Prostate gland (tissue), 2 donors: Measurements from ENCODE around the gene PLXNC1. TPM values are rescaled to one million over a fixed set of nuclear protein-coding genes. Genes with fewer than 3 reads are reported as not detected.

Experiments
- DNase-seq: peaks from one replicate; pipeline ENCODE4 v3.0.0-alpha.2; 2019; ENCODE audit warnings: low spot score
- H3K27ac ChIP-seq, 2 donors: fragments of 200-600 bp; sonication (generic); 2 replicates each; pipeline ENCODE4 v1.5.1; 2017 to 2019
- H3K27me3 ChIP-seq: fragments of 200-600 bp; sonication (generic); replicated peaks from 2 replicates; pipeline ENCODE4 v1.5.1; 2019; ENCODE audit not compliant: insufficient read depth
- H3K36me3 ChIP-seq, 2 donors: fragments of 200-600 bp; sonication (generic); 1 replicate in 1 of 2; 2 replicates in 1 of 2; pipeline versions ENCODE4 v1.5.1 to v1.8.1; 2017 to 2019
- H3K4me1 ChIP-seq: fragments of 200-600 bp; sonication (generic); replicated peaks from 2 replicates; pipeline ENCODE4 v1.5.1; 2019
- H3K4me3 ChIP-seq, 2 donors: fragments of 200-600 bp; sonication (generic); 2 replicates each; pipeline ENCODE4 v1.5.1; 2017 to 2019
- H3K9me3 ChIP-seq: fragments of 200-600 bp; sonication (generic); 2 replicates; pipeline ENCODE4 v1.5.1; 2017
- CTCF ChIP-seq, 4 experiments: fragments of 200-600 bp in 2 of 4; fragments of 450-650 bp in 2 of 4; sonication (generic) in 2 of 4; IDR thresholded peaks; 1 replicate in 3 of 4; 2 replicates in 1 of 4; pipeline ENCODE4 v1.5.1; 2016 to 2019; ENCODE audit warnings: antibody characterized with exemption in 4 of 4, mild to moderate bottlenecking in 2 of 4, moderate library complexity in 2 of 4
- POLR2A ChIP-seq: fragments of 450-650 bp; IDR thresholded peaks from one replicate; pipeline ENCODE4 v1.6.1; 2016; ENCODE audit warnings: antibody characterized with exemption, mild to moderate bottlenecking
- POLR2AphosphoS5 ChIP-seq: sonication (generic); formaldehyde crosslinking; IDR thresholded peaks from one replicate; pipeline ENCODE4 v1.6.1; 2017; ENCODE audit warnings: antibody characterized with exemption
- WGBS: methylation state at CpG from one replicate; pipeline ENCODE4 v1.1.5; 2018; 5-methylcytosine and 5-hydroxymethylcytosine counted together
- intact Hi-C: fragments of 100-400 bp; cut with DNase I; formaldehyde crosslinking; loops from one replicate; pipeline ENCODE4 v1.14.2; 2022
- total RNA-seq, 2 donors: library from RNA; depleted of rRNA; stranded (reverse); fragments of >200 nt; gene quantifications; one replicate each; pipeline ENCODE4 v1.1.0, GENCODE V29; 2016

PLXNC1 gene
- total RNA-seq, 2 donors from 2014 or later: 2.7 to 118 TPM

DNA sequence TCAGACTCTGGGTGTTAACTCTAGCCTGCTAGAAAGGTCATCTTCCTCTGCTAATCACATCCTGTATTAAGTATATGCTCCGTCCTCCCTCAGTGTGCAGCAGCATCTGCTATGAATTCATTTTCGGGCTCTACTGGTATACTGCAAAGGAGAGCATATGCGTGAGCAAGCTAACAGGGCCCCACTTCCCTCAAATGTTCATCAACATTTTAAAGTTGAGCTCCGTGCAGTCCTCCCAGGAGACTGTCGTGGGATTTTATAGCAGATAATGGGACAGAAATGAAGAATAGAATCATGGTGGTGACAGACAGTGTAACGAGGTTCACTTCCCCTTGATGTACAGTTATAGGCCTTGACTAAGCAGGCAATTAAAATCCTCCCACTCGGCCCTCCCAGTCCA is 131.7 kb downstream of the PLXNC1 start:
- H3K36me3 ChIP-seq: no peaks in the 10 kb centered on the region
- no peak for DNase-seq
- H3K4me3 ChIP-seq: no peak overlapping the region
- WGBS: 76% methylated on average over 7 of the region's 7 CpGs
- H3K27ac ChIP-seq: no peak overlapping the region
- intact Hi-C loops: no loop called here
- TF ChIP-seq POLR2A: no peak
- TF ChIP-seq CTCF (IDR thresholded peaks at IDR 0.05): no peak
- TF ChIP-seq POLR2AphosphoS5: no peak
- no peaks in the 10 kb centered on the region for H3K27me3 ChIP-seq
- no peaks in the 10 kb centered on the region for H3K4me1 ChIP-seq
- H3K9me3 ChIP-seq: no peaks in the 10 kb centered on the region

- Histone ChIP-seq H3K27me3 (no peaks in the 10 kb centered on the region), H3K9me3 (no peaks in the 10 kb centered on the region), H3K4me1 (no peaks in the 10 kb centered on the region), H3K4me3 (no peak overlapping the region), H3K36me3 (no peaks in the 10 kb centered on the region), H3K27ac (no peak overlapping the region)
- no peak for DNase-seq
- TF ChIP-seq CTCF (IDR thresholded peaks at IDR 0.05) (no peak), POLR2A (no peak), POLR2AphosphoS5 (no peak)
- intact Hi-C loops: no loop called here
- 58% methylated on average over 7 of the region's 7 CpGs for WGBS
Measured at GRCh38 chr12:94282675-94283074, 134.3 kb downstream of the PLXNC1 start.

DNA sequence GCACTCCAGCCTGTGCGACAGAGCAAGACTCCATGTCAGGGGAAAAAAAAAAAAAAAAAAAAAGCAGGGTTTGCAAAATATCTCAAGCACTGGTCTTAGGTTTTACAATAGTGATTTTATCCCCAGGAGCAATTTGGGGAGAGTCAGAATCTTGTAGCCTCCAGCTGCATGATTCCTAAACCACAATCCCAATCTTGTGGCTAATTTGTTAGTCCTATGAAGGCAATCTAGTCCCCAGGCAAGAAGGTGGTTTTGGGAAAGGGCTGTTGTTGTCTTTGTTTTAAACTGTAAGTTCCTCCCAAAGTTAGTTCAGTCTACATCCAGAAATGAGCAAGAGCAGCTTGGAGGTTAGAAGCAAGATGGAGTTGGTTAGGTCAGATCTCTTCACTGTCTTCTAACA is 135.7 kb downstream of the PLXNC1 start:
- no peak for TF ChIP-seq POLR2AphosphoS5
- no peak for TF ChIP-seq POLR2A
- no peak for TF ChIP-seq CTCF (IDR thresholded peaks at IDR 0.05)
- no peaks in the 10 kb centered on the region for H3K4me1 ChIP-seq
- no peaks in the 10 kb centered on the region for H3K9me3 ChIP-seq
- intact Hi-C loops: no loop called here
- no peak for DNase-seq
- no peak overlapping the region for H3K4me3 ChIP-seq
- H3K27me3 ChIP-seq: no peaks in the 10 kb centered on the region
- H3K36me3 ChIP-seq: no peaks in the 10 kb centered on the region
- H3K27ac ChIP-seq: no peak overlapping the region
- WGBS: 100% methylated on average over 1 of the region's 1 CpG

DNA sequence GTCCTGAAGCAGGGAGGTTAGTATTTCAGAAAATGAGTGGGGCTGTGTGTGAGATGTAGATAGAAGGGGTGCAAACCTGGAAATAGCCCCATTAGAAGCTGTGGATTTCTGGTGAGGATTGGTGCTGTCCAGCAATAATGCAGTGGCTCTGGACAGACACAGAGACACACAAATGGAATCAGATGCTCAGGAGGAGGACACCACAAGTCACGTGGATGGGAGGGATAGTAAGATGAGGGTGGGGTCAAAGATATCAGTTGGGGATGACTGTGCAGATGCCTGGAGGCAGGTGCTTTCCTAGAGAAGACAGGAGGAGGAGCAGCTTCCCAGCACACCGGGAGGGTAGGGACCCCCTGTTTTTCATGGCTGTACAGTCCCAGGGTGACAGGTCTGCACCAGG is 136.5 kb downstream of the PLXNC1 start:
- intact Hi-C loops: no loop called here
- H3K4me1 ChIP-seq: no peaks in the 10 kb centered on the region
- no peaks in the 10 kb centered on the region for H3K27me3 ChIP-seq
- H3K9me3 ChIP-seq: no peaks in the 10 kb centered on the region
- no peak for DNase-seq
- no peak for TF ChIP-seq CTCF (IDR thresholded peaks at IDR 0.05)
- no peak overlapping the region for H3K27ac ChIP-seq
- no peak overlapping the region for H3K4me3 ChIP-seq
- H3K36me3 ChIP-seq: no peaks in the 10 kb centered on the region
- WGBS: 62% methylated on average over 2 of the region's 2 CpGs

DNA sequence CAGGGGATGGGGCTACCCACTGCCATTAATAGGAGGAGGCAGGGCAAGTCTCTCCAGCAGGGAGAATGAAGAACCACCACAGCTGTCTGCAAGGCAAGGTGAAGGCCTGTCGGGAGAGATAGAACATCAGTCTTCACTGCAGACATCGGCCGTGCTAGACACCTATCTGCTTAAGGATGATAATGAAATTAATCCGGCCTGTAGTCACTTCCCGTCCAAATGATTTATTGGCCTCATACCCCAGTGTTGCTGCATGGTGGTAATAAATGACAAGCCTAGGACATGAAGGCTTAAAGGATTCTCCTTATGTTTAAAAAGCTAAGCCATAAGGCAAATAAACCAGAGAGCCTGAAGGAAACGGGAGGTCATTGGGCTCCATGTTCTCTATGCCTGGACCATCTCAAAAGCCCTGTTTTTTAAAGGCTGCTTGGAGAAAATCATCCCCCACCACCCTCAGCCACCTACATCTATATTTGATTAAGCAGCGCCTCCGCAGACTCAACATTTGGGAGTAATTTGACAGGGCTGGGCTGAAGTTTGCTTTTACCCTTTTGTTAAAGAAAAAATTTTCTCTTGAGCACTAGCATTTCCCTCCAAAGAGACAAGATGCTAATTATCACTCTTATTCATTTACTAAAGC is 137.7 kb downstream of the PLXNC1 start:
- no peaks in the 10 kb centered on the region for H3K36me3 ChIP-seq
- H3K9me3 ChIP-seq: no peaks in the 10 kb centered on the region
- 64% methylated on average over 8 of the region's 8 CpGs for WGBS
- intact Hi-C loops: no loop called here
- H3K27me3 ChIP-seq: no peaks in the 10 kb centered on the region
- no peaks in the 10 kb centered on the region for H3K4me1 ChIP-seq
- H3K4me3 ChIP-seq: no peak overlapping the region
- H3K27ac ChIP-seq: no peak overlapping the region
- no peak for DNase-seq
- TF ChIP-seq CTCF (IDR thresholded peaks at IDR 0.05): no peak
- no peak for TF ChIP-seq POLR2AphosphoS5
- TF ChIP-seq POLR2A: no peak
